ENCODE measurements around the gene EPB41L4B. TPM values are rescaled to one million over a fixed set of nuclear protein-coding genes. Genes with fewer than 3 reads are reported as not detected.

EPB41L4B gene
- total and polyA plus RNA-seq, 2 of the 4 experiments (the other 2 are of a cell fraction): 0.36 to 0.54 TPM

- no peak overlapping the region for H3K18ac ChIP-seq (ENCODE audit: low read depth, low read length)
- no peak overlapping the region for H3K4me3 ChIP-seq (ENCODE audit: insufficient read depth, low read depth, low read length)
- H2BK20ac ChIP-seq (ENCODE audit: low read depth, low read length): no peak overlapping the region
- H4K20me1 ChIP-seq (ENCODE audit: insufficient read depth, low read length): no peaks in the 10 kb centered on the region
- intact Hi-C loops (cut with micrococcal nuclease): no loop called here
- H2AK5ac ChIP-seq (ENCODE audit: low read depth, low read length): no peak overlapping the region
- no peaks in the 10 kb centered on the region for H3K36me3 ChIP-seq (ENCODE audit: control insufficient read depth, insufficient read depth, low read length)
- peaks cover 27% of the 10 kb centered on the region for H3K27me3 ChIP-seq (ENCODE audit: control insufficient read depth, insufficient read depth, low read length)
- H2AFZ ChIP-seq (replicated peaks; ENCODE audit: low read length, poor library complexity): no peak overlapping the region
- TF ChIP-seq RAD21 (IDR thresholded peaks at IDR 0.05; ENCODE audit: low read length) (no peak), MAFK (IDR thresholded peaks at IDR 0.05; ENCODE audit: low read depth, low read length) (peak; percentile 97)
- no peak overlapping the region for H4K5ac ChIP-seq (ENCODE audit: low read depth, low read length)
- ATAC-seq (ENCODE audit: low read depth) (no peak), DNase-seq (no peak)
- no peak overlapping the region for H2AK9ac ChIP-seq (replicated peaks; ENCODE audit: low read depth, low read length, poor library complexity)
- ChIA-PET POLR2A (ENCODE audit: unreplicated experiment) (no interaction called here), CTCF (no interaction called here)
- H3K27ac ChIP-seq (ENCODE audit: insufficient read depth, low read length): no peak overlapping the region
- H3K4me1 ChIP-seq (ENCODE audit: control insufficient read depth, insufficient read depth, low read length): no peaks in the 10 kb centered on the region
- no peak overlapping the region for H3K4ac ChIP-seq (ENCODE audit: low read depth, low read length)
- H3K23ac ChIP-seq (ENCODE audit: low read depth, low read length): no peak overlapping the region
- no peak overlapping the region for H2BK5ac ChIP-seq (ENCODE audit: low read depth, low read length, poor library complexity, severe bottlenecking)
- in situ Hi-C loops (cut with MboI; ENCODE audit: low sequenced_read_pairs): no loop called here
- H3K14ac ChIP-seq (replicated peaks; ENCODE audit: low read depth, low read length): no peak overlapping the region
- no peak overlapping the region for H3K4me2 ChIP-seq (ENCODE audit: low read depth, low read length)
- no peaks in the 10 kb centered on the region for H3K79me1 ChIP-seq (ENCODE audit: low read depth in 1 of 2, low read length in 2 of 2)
- BruUV-seq (replicated peaks): no TSS peak
- dilution Hi-C loops (cut with HindIII; ENCODE audit: low sequenced_read_pairs, unreplicated experiment): no loop called here
- no peak overlapping the region for H3K9ac ChIP-seq (ENCODE audit: low read depth, low read length)
- H3K9me3 ChIP-seq (ENCODE audit: control insufficient read depth, insufficient read depth, low read length): no peaks in the 10 kb centered on the region
- no peak overlapping the region for H3K56ac ChIP-seq (ENCODE audit: extremely low read depth, insufficient read depth, low read length)
- H4K8ac ChIP-seq (ENCODE audit: low read depth in 2 of 2, low read length in 2 of 2): no peak overlapping the region
- H4K91ac ChIP-seq (ENCODE audit: insufficient read depth, low read depth, low read length): no peak overlapping the region
- H2BK120ac ChIP-seq (ENCODE audit: low read depth, low read length): no peak overlapping the region
- H2BK15ac ChIP-seq (ENCODE audit: low read depth, low read length): no peak overlapping the region
- no peaks in the 10 kb centered on the region for H3K9me1 ChIP-seq (ENCODE audit: insufficient read depth, low read length)
Observed at GRCh38 chr9:109228093-109228642, 92.7 kb downstream of the EPB41L4B start.

All from IMR-90 (cell line).